NCI-H2196 treated with DMSO at 0.1 percent for 48 hours (cell line): ENCODE measurements around the gene KLHDC7B.

Experiments used
- DNase-seq: peaks from one replicate; lab custom pipeline; 2025; ENCODE audit not compliant: unreplicated experiment; lab: John Stamatoyannopoulos, UW

The KLHDC7B gene

DNA sequence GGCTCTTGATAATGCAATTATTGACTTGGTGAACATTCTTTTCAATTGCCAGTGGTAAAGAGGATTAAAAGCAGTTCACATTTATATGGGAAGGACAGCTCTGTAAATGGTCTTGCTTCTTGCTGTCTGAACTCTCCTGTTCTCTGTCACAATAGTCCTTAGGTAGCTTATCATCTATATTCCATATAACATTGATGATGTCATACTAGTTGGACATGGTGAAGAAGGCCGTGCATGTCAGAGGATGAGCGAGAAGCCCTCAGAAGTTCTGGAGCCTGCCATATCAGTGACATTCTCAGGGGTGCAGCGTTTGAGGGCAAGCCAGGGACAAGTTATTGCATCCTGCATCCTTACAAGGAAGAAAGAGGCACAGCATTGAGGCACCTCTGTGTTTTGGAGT is 39.5 kb downstream of the KLHDC7B start:
- DNase-seq: no peak

- DNase-seq: no peak
These were observed 40.1 kb downstream of the KLHDC7B start for GRCh38 chr22:50585781-50586180.

DNA sequence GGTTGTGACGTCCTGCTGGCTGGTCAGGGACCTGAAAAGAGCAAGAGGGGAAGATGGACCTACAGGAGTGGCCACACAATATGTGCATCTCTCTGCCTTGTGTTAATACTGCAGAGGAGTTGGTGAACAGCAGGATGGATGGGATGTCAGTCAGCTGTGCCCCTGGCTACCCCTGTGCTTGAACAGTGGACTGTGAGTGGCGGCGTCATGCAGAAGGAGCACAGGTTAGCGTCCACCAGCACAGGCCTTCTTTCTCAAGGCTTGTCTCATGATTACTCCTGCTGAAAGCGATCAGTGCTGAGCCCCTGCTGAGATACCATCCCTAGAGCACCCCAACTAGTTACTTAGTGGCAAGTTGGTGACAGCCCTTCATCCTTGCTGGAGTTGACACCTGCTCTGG is 40.7 kb downstream of the KLHDC7B start:
- no peak for DNase-seq

DNA sequence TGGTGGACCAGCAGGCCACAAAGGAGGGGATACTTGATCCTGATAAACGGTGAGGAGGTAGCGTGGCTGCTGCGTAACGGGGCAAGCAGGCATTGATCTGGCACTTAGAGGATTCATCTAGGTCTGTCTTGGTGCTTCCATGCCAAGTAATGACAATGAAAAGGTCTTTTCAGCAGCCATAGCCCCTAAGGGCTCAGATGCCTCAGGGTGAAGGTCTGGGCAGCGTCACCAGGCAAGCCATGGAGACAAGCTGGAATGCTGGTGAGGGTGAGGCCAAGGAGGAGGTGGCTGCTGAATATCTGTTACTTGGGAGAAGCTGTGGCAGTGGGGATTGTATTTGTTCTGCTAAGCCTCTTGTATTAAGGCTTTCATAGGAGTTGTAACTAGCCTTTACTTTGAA is 41.7 kb downstream of the KLHDC7B start:
- DNase-seq: no peak

- no peak for DNase-seq
These were observed 49.5 kb downstream of the KLHDC7B start for GRCh38 chr22:50595189-50595588.

GRCh38 chr22:50597097-50597496 is 51.4 kb downstream of the KLHDC7B start:
- no peak for DNase-seq

DNA sequence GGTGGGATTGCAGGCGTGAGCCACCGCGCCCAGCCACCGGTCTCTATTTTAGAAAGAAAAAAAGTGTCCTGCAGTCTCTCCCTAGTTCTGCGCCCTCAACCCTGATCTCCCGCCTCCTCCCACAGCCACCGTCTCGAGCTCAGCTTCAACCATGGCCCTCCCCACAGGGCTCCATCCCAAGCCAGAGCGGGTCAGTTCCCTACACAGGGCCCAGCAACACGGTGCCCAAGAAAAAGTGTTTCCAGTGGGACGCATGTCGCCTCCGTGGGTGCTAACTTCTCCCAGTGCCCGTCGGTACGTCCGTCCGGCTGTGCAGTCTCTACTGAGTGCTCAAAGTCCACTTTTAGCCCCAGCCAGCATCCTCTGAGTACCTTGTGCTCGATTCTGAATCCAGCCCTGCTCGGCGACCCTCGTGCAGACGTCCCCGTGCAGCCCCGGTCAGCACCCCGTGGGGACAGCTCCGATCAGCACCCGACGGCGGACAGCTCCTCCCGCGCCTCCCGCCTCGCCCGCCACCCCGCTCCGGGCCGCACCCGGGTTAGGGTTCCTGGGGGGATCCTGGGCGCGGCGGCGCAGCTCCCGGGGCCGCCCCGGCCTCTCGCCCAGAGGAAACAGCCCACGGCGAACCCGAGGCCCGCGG is 54.2 kb downstream of the KLHDC7B start:
- DNase-seq: no peak

- no peak for DNase-seq
These were observed 54.8 kb downstream of the KLHDC7B start, which contains the start of gene MAPK8IP2 for GRCh38 chr22:50600538-50600937. MAPK8IP2 (plus strand) TSS chr22:50600793; CDS start chr22:50600819, 26 bp downstream.
